ENCODE measurements around the gene PPP1R8. TPM values are rescaled to one million over a fixed set of nuclear protein-coding genes. Genes with fewer than 3 reads are reported as not detected.
A peak's percentile ranks its signal among the peaks of the same experiment; 100 is the strongest.

The PPP1R8 gene
- total and polyA plus RNA-seq, 2 experiments from 2014 or later = 13.4 to 50.5 TPM

DNA sequence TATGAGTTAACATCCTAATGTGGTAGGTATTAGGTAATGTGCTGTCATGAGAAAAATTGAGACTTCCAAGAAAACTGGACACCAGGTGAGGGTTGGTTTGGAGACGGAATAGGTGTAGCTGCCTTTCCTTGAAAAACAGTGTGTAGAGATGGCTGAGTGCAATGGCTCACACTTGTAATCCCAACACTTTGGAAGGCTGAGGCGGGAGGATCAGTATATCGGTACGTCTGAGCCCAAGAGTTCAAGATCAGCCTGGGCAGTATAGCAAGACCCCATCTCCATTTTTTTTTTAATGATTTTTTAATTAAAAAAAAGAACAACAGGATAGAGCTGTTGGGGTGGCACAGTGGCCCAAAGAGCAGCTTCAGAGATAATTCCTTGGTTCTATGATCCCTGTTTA lies 6.8 kb upstream of the PPP1R8 start (continued):
- TF ChIP-seq, protein P1, sequence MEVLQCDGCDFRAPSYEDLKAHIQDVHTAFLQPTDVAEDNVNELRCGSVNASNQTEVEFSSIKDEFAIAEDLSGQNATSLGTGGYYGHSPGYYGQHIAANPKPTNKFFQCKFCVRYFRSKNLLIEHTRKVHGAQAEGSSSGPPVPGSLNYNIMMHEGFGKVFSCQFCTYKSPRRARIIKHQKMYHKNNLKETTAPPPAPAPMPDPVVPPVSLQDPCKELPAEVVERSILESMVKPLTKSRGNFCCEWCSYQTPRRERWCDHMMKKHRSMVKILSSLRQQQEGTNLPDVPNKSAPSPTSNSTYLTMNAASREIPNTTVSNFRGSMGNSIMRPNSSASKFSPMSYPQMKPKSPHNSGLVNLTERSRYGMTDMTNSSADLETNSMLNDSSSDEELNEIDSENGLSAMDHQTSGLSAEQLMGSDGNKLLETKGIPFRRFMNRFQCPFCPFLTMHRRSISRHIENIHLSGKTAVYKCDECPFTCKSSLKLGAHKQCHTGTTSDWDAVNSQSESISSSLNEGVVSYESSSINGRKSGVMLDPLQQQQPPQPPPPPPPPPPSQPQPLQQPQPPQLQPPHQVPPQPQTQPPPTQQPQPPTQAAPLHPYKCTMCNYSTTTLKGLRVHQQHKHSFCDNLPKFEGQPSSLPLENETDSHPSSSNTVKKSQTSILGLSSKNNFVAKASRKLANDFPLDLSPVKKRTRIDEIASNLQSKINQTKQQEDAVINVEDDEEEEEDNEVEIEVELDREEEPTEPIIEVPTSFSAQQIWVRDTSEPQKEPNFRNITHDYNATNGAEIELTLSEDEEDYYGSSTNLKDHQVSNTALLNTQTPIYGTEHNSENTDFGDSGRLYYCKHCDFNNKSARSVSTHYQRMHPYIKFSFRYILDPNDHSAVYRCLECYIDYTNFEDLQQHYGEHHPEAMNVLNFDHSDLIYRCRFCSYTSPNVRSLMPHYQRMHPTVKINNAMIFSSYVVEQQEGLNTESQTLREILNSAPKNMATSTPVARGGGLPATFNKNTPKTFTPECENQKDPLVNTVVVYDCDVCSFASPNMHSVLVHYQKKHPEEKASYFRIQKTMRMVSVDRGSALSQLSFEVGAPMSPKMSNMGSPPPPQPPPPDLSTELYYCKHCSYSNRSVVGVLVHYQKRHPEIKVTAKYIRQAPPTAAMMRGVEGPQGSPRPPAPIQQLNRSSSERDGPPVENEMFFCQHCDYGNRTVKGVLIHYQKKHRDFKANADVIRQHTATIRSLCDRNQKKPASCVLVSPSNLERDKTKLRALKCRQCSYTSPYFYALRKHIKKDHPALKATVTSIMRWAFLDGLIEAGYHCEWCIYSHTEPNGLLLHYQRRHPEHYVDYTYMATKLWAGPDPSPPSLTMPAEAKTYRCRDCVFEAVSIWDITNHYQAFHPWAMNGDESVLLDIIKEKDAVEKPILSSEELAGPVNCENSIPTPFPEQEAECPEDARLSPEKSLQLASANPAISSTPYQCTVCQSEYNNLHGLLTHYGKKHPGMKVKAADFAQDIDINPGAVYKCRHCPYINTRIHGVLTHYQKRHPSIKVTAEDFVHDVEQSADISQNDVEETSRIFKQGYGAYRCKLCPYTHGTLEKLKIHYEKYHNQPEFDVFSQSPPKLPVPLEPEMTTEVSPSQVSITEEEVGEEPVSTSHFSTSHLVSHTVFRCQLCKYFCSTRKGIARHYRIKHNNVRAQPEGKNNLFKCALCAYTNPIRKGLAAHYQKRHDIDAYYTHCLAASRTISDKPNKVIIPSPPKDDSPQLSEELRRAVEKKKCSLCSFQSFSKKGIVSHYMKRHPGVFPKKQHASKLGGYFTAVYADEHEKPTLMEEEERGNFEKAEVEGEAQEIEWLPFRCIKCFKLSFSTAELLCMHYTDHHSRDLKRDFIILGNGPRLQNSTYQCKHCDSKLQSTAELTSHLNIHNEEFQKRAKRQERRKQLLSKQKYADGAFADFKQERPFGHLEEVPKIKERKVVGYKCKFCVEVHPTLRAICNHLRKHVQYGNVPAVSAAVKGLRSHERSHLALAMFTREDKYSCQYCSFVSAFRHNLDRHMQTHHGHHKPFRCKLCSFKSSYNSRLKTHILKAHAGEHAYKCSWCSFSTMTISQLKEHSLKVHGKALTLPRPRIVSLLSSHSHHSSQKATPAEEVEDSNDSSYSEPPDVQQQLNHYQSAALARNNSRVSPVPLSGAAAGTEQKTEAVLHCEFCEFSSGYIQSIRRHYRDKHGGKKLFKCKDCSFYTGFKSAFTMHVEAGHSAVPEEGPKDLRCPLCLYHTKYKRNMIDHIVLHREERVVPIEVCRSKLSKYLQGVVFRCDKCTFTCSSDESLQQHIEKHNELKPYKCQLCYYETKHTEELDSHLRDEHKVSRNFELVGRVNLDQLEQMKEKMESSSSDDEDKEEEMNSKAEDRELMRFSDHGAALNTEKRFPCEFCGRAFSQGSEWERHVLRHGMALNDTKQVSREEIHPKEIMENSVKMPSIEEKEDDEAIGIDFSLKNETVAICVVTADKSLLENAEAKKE (CRISPR knock-in tag; IDR thresholded peaks at IDR 0.05) = no peak
- TF ChIP-seq, protein P2, sequence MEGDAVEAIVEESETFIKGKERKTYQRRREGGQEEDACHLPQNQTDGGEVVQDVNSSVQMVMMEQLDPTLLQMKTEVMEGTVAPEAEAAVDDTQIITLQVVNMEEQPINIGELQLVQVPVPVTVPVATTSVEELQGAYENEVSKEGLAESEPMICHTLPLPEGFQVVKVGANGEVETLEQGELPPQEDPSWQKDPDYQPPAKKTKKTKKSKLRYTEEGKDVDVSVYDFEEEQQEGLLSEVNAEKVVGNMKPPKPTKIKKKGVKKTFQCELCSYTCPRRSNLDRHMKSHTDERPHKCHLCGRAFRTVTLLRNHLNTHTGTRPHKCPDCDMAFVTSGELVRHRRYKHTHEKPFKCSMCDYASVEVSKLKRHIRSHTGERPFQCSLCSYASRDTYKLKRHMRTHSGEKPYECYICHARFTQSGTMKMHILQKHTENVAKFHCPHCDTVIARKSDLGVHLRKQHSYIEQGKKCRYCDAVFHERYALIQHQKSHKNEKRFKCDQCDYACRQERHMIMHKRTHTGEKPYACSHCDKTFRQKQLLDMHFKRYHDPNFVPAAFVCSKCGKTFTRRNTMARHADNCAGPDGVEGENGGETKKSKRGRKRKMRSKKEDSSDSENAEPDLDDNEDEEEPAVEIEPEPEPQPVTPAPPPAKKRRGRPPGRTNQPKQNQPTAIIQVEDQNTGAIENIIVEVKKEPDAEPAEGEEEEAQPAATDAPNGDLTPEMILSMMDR (conservative IDR thresholded peaks at IDR 0.05; ENCODE audit: low read depth in 2 of 2) = no peak
- no peak for TF ChIP-seq EZH2 (IDR thresholded peaks at IDR 0.05; ENCODE audit: low read depth, unreplicated experiment)
- TF ChIP-seq NANOG (IDR thresholded peaks at IDR 0.05; ENCODE audit: borderline replicate concordance) = no peak

DNA sequence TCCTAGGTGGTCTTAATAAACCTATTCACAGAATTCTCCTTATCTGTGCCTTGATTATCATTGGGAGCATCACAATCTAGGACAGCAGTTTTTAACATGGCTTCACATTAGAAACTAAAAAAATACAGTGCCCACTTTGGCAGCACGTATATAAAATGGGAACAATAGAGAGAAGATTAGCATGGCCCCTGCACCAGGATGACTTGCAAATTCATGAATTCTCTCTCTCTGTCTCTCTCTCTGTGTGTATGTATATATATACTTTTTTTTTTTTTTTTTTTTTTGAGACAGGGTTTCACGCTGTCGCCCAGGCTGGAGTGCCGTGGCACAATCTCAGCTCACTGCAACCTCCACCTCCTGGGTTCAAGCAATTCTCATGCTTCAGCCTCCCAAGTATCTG lies 6.2 kb upstream of the PPP1R8 start:
- no peak overlapping the region for H2AFZ ChIP-seq
- H3K27me3 ChIP-seq (ENCODE audit: insufficient read depth) = no peaks in the 10 kb centered on the region
- ATAC-seq (no peak), DNase-seq (ENCODE audit: low spot score) (no peak)
- 0 out of 2 replicates have a peak overlapping the region, but pooled peaks have one; percentile 75 for H3K27ac ChIP-seq (ENCODE audit: low read depth)
- no peaks in the 10 kb centered on the region for H3K4me1 Mint-ChIP-seq
- no peak overlapping the region for H3K4me3 ChIP-seq
- H3F3A ChIP-seq (replicated peaks; ENCODE audit: low read depth) = no peaks in the 10 kb centered on the region
- H3K27ac Mint-ChIP-seq = no peak overlapping the region
- H3K36me3 ChIP-seq (ENCODE audit: insufficient read depth) = 0 out of 2 replicates have a peak, but pooled peaks cover 6% of the 10 kb centered on the region
- no peak overlapping the region for H3K4me2 ChIP-seq
- H3K27me3 Mint-ChIP-seq (ENCODE audit: insufficient read depth, low read depth, poor library complexity) = no peaks in the 10 kb centered on the region
- no peaks in the 10 kb centered on the region for H3K36me3 Mint-ChIP-seq (ENCODE audit: low read depth)
- no peak overlapping the region for H3K4me3 Mint-ChIP-seq
- no peaks in the 10 kb centered on the region for H3K9me3 Mint-ChIP-seq
- no peaks in the 10 kb centered on the region for H3K4me1 ChIP-seq (ENCODE audit: insufficient read depth)
- no peaks in the 10 kb centered on the region for H3K79me2 ChIP-seq (replicated peaks; ENCODE audit: insufficient read depth)
- no peaks in the 10 kb centered on the region for H4K20me1 ChIP-seq (replicated peaks; ENCODE audit: insufficient read depth)
- no peaks in the 10 kb centered on the region for H3K9me2 ChIP-seq (ENCODE audit: insufficient read depth)
- TF ChIP-seq EZH2 (IDR thresholded peaks at IDR 0.05; ENCODE audit: low read depth, unreplicated experiment) (no peak), NANOG (IDR thresholded peaks at IDR 0.05; ENCODE audit: borderline replicate concordance) (no peak), EZH2phosphoT487 (IDR thresholded peaks at IDR 0.05; ENCODE audit: unreplicated experiment) (no peak)
- TF ChIP-seq, protein P1 (CRISPR knock-in tag; IDR thresholded peaks at IDR 0.05) = no peak
- TF ChIP-seq, protein P3, sequence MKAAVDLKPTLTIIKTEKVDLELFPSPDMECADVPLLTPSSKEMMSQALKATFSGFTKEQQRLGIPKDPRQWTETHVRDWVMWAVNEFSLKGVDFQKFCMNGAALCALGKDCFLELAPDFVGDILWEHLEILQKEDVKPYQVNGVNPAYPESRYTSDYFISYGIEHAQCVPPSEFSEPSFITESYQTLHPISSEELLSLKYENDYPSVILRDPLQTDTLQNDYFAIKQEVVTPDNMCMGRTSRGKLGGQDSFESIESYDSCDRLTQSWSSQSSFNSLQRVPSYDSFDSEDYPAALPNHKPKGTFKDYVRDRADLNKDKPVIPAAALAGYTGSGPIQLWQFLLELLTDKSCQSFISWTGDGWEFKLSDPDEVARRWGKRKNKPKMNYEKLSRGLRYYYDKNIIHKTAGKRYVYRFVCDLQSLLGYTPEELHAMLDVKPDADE (IDR thresholded peaks at IDR 0.05) = no peak
